GM23338 (cell line): ENCODE measurements around the gene FOXN1.

ENCODE experiments used
- EZH2 ChIP-seq: fragments of 200-600 bp; sonication (generic); IDR thresholded peaks from one replicate; pipeline ENCODE4 v1.8.0; 2017; ENCODE audit warnings: antibody characterized with exemption, mild to moderate bottlenecking, low read depth; ENCODE audit not compliant: unreplicated experiment
- EZH2phosphoT487 ChIP-seq: fragments of 200-600 bp; sonication (generic); IDR thresholded peaks from one replicate; pipeline ENCODE4 v1.8.1; 2018; ENCODE audit warnings: antibody characterized with exemption; ENCODE audit not compliant: unreplicated experiment
- JUNB ChIP-seq: IDR thresholded peaks from one replicate; pipeline ENCODE4 v1.6.1; 2016; ENCODE audit warnings: antibody characterized with exemption; ENCODE audit not compliant: unreplicated experiment
- NANOG ChIP-seq: IDR thresholded peaks from 2 replicates; pipeline ENCODE4 v1.6.1; 2016; ENCODE audit warnings: antibody characterized with exemption, borderline replicate concordance
- POLR2AphosphoS5 ChIP-seq: IDR thresholded peaks from 2 replicates; pipeline ENCODE4 v1.6.1; 2016; ENCODE audit warnings: antibody characterized with exemption, low read depth
- STAT1 ChIP-seq: IDR thresholded peaks from one replicate; pipeline ENCODE4 v1.6.1; 2016; ENCODE audit warnings: antibody characterized with exemption; ENCODE audit not compliant: unreplicated experiment
- ZNF114 ChIP-seq: fragments of 250-450 bp; sonication (Bioruptor Pico); IDR thresholded peaks from 2 replicates; pipeline ENCODE4 v1.5.0; 2020; ENCODE audit warnings: mild to moderate bottlenecking, moderate library complexity
- ZNF331 ChIP-seq: fragments of 250-450 bp; sonication (Bioruptor Pico); IDR thresholded peaks from 2 replicates; pipeline ENCODE4 v1.5.0; 2020; ENCODE audit warnings: low read depth, mild to moderate bottlenecking, moderate library complexity
- TF ChIP-seq, protein P1 (sequence below), 2 experiments: fragments of 200-600 bp in 1 of 2; sonication (generic) in 1 of 2; conservative IDR thresholded peaks; 2 replicates each; pipeline versions ENCODE4 v1.5.1 to v1.6.1; 2016 to 2017; ENCODE audit warnings: antibody characterized with exemption in 2 of 2, low read depth in 2 of 2, mild to moderate bottlenecking in 2 of 2, moderate library complexity in 1 of 2
- TF ChIP-seq, protein P2 (sequence below): fragments of 250-450 bp; sonication (Bioruptor Pico); IDR thresholded peaks from 2 replicates; pipeline ENCODE4 v1.5.0; 2020; ENCODE audit warnings: mild to moderate bottlenecking, moderate library complexity
- TF ChIP-seq, protein P3 (sequence below): IDR thresholded peaks from one replicate; pipeline ENCODE4 v1.6.1; 2018; ENCODE audit warnings: antibody characterized with exemption; ENCODE audit not compliant: unreplicated experiment
- TF ChIP-seq, protein P4 (sequence below): IDR thresholded peaks from 2 replicates; pipeline ENCODE4 v1.6.1; 2016; ENCODE audit warnings: antibody characterized with exemption

DNA sequence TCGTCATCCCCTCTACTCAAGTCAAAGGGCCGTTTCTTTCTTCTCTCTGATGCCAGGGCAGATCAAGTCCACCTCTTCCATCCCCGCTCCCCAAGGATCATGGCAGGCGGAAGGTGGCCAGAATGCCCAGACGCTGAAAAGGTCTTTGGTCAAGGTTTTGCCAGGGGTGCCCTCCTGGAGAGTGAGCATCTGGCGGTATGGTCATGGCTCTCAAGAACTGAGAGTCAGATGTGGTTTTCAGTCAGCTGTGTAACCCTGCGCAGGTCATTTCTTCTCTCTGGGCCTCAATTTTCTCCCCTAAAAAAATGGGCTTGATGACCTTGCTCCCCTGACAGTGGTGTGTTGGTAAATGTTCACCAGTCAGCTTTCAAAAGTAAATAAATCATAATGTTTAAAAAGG, 12.4 kb downstream of the FOXN1 start:
- TF ChIP-seq POLR2AphosphoS5 (no peak), EZH2phosphoT487 (no peak), JUNB (no peak), EZH2 (no peak), ZNF331 (CRISPR knock-in tag) (no peak), STAT1 (no peak), NANOG (no peak), ZNF114 (CRISPR knock-in tag) (no peak)
- TF ChIP-seq, protein P1, sequence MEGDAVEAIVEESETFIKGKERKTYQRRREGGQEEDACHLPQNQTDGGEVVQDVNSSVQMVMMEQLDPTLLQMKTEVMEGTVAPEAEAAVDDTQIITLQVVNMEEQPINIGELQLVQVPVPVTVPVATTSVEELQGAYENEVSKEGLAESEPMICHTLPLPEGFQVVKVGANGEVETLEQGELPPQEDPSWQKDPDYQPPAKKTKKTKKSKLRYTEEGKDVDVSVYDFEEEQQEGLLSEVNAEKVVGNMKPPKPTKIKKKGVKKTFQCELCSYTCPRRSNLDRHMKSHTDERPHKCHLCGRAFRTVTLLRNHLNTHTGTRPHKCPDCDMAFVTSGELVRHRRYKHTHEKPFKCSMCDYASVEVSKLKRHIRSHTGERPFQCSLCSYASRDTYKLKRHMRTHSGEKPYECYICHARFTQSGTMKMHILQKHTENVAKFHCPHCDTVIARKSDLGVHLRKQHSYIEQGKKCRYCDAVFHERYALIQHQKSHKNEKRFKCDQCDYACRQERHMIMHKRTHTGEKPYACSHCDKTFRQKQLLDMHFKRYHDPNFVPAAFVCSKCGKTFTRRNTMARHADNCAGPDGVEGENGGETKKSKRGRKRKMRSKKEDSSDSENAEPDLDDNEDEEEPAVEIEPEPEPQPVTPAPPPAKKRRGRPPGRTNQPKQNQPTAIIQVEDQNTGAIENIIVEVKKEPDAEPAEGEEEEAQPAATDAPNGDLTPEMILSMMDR (conservative IDR thresholded peaks at IDR 0.05; ENCODE audit: low read depth in 2 of 2) = no peak
- TF ChIP-seq, protein P2, sequence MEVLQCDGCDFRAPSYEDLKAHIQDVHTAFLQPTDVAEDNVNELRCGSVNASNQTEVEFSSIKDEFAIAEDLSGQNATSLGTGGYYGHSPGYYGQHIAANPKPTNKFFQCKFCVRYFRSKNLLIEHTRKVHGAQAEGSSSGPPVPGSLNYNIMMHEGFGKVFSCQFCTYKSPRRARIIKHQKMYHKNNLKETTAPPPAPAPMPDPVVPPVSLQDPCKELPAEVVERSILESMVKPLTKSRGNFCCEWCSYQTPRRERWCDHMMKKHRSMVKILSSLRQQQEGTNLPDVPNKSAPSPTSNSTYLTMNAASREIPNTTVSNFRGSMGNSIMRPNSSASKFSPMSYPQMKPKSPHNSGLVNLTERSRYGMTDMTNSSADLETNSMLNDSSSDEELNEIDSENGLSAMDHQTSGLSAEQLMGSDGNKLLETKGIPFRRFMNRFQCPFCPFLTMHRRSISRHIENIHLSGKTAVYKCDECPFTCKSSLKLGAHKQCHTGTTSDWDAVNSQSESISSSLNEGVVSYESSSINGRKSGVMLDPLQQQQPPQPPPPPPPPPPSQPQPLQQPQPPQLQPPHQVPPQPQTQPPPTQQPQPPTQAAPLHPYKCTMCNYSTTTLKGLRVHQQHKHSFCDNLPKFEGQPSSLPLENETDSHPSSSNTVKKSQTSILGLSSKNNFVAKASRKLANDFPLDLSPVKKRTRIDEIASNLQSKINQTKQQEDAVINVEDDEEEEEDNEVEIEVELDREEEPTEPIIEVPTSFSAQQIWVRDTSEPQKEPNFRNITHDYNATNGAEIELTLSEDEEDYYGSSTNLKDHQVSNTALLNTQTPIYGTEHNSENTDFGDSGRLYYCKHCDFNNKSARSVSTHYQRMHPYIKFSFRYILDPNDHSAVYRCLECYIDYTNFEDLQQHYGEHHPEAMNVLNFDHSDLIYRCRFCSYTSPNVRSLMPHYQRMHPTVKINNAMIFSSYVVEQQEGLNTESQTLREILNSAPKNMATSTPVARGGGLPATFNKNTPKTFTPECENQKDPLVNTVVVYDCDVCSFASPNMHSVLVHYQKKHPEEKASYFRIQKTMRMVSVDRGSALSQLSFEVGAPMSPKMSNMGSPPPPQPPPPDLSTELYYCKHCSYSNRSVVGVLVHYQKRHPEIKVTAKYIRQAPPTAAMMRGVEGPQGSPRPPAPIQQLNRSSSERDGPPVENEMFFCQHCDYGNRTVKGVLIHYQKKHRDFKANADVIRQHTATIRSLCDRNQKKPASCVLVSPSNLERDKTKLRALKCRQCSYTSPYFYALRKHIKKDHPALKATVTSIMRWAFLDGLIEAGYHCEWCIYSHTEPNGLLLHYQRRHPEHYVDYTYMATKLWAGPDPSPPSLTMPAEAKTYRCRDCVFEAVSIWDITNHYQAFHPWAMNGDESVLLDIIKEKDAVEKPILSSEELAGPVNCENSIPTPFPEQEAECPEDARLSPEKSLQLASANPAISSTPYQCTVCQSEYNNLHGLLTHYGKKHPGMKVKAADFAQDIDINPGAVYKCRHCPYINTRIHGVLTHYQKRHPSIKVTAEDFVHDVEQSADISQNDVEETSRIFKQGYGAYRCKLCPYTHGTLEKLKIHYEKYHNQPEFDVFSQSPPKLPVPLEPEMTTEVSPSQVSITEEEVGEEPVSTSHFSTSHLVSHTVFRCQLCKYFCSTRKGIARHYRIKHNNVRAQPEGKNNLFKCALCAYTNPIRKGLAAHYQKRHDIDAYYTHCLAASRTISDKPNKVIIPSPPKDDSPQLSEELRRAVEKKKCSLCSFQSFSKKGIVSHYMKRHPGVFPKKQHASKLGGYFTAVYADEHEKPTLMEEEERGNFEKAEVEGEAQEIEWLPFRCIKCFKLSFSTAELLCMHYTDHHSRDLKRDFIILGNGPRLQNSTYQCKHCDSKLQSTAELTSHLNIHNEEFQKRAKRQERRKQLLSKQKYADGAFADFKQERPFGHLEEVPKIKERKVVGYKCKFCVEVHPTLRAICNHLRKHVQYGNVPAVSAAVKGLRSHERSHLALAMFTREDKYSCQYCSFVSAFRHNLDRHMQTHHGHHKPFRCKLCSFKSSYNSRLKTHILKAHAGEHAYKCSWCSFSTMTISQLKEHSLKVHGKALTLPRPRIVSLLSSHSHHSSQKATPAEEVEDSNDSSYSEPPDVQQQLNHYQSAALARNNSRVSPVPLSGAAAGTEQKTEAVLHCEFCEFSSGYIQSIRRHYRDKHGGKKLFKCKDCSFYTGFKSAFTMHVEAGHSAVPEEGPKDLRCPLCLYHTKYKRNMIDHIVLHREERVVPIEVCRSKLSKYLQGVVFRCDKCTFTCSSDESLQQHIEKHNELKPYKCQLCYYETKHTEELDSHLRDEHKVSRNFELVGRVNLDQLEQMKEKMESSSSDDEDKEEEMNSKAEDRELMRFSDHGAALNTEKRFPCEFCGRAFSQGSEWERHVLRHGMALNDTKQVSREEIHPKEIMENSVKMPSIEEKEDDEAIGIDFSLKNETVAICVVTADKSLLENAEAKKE = no peak
- TF ChIP-seq, protein P3, sequence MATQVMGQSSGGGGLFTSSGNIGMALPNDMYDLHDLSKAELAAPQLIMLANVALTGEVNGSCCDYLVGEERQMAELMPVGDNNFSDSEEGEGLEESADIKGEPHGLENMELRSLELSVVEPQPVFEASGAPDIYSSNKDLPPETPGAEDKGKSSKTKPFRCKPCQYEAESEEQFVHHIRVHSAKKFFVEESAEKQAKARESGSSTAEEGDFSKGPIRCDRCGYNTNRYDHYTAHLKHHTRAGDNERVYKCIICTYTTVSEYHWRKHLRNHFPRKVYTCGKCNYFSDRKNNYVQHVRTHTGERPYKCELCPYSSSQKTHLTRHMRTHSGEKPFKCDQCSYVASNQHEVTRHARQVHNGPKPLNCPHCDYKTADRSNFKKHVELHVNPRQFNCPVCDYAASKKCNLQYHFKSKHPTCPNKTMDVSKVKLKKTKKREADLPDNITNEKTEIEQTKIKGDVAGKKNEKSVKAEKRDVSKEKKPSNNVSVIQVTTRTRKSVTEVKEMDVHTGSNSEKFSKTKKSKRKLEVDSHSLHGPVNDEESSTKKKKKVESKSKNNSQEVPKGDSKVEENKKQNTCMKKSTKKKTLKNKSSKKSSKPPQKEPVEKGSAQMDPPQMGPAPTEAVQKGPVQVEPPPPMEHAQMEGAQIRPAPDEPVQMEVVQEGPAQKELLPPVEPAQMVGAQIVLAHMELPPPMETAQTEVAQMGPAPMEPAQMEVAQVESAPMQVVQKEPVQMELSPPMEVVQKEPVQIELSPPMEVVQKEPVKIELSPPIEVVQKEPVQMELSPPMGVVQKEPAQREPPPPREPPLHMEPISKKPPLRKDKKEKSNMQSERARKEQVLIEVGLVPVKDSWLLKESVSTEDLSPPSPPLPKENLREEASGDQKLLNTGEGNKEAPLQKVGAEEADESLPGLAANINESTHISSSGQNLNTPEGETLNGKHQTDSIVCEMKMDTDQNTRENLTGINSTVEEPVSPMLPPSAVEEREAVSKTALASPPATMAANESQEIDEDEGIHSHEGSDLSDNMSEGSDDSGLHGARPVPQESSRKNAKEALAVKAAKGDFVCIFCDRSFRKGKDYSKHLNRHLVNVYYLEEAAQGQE = no peak
- TF ChIP-seq, protein P4, sequence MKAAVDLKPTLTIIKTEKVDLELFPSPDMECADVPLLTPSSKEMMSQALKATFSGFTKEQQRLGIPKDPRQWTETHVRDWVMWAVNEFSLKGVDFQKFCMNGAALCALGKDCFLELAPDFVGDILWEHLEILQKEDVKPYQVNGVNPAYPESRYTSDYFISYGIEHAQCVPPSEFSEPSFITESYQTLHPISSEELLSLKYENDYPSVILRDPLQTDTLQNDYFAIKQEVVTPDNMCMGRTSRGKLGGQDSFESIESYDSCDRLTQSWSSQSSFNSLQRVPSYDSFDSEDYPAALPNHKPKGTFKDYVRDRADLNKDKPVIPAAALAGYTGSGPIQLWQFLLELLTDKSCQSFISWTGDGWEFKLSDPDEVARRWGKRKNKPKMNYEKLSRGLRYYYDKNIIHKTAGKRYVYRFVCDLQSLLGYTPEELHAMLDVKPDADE = no peak
